Endometrial microvascular endothelial cells (primary cell): ENCODE measurements around the gene EPB41L2. TPM values are rescaled to one million over a fixed set of nuclear protein-coding genes. Genes with fewer than 3 reads are reported as not detected.

Source experiments
- in situ Hi-C: cut with HindIII; loops from 2 replicates; pipeline ENCODE4 v1.10.0; 2017; ENCODE audit warnings: low sequenced_read_pairs, low pct_unique_long_range_greater_than_20kb; ENCODE audit errors: inconsistent ontology term
- total RNA-seq: library from RNA; depleted of rRNA; stranded (reverse); fragments of >200 nt; gene quantifications from one replicate; pipeline ENCODE4 v1.2.3, GENCODE V29; 2015; ENCODE audit errors: inconsistent ontology term

EPB41L2 gene
- total RNA-seq, 1 donor from 2014 or later = 50.5 TPM

DNA sequence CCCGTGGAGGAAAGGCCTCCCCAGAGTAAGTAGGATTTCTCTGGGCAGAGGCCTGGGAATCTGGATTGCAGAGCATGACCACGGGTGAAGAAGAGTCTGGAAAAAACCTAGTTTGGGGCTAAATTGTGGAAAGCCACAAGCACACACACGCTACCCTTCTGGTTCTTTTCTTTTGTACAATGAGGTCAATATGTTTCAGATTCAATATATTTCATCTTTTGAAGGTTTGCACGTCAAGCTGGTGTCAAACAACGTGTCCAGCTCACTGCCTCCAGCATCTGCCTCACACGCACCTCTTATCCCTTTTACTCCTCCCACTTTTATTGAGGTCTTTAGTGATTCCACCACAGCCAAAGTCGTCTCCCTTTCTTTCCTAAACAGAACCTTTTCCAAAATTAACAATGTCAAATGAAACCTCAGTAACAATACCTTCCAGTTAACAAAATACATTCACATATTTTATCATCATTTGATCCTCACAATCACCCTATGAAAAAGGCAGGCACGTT lies 773 bp upstream of the EPB41L2 start:
- in situ Hi-C loops = no loop called here

- in situ Hi-C loops = no loop called here
These were observed 611 bp downstream of the EPB41L2 start for GRCh38 chr6:131062241-131063027.

GRCh38 chr6:131061751-131062119 lies 1.3 kb downstream of the EPB41L2 start:
- in situ Hi-C loops = no loop called here

GRCh38 chr6:131061041-131061750 lies 1.8 kb downstream of the EPB41L2 start:
- in situ Hi-C loops = no loop called here

GRCh38 chr6:131060311-131060710 lies 2.7 kb downstream of the EPB41L2 start:
- in situ Hi-C loops = no loop called here

DNA sequence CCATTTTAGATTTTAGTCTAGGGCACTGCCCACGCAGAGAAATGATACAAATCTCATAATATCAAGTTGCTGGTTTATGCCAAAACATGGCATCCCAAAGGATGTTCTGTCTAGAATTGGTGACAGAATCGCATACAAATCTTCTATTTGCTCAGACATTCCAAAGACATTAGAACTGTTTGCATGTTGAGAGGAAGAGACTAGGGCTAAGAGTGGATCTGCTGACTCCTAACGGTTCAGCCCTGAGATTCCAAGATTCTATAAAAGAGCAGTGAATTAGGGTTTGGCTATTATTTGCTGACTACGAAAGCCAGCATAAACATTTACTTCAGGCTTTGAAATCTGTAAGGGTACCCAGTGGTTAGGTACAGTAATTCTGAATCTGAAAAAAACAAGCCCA lies 3.6 kb downstream of the EPB41L2 start:
- in situ Hi-C loops = no loop called here

GRCh38 chr6:131058236-131058635 lies 4.8 kb downstream of the EPB41L2 start:
- in situ Hi-C loops = no loop called here

- in situ Hi-C loops = no loop called here
These were observed 8.4 kb downstream of the EPB41L2 start for GRCh38 chr6:131054392-131055250.

DNA sequence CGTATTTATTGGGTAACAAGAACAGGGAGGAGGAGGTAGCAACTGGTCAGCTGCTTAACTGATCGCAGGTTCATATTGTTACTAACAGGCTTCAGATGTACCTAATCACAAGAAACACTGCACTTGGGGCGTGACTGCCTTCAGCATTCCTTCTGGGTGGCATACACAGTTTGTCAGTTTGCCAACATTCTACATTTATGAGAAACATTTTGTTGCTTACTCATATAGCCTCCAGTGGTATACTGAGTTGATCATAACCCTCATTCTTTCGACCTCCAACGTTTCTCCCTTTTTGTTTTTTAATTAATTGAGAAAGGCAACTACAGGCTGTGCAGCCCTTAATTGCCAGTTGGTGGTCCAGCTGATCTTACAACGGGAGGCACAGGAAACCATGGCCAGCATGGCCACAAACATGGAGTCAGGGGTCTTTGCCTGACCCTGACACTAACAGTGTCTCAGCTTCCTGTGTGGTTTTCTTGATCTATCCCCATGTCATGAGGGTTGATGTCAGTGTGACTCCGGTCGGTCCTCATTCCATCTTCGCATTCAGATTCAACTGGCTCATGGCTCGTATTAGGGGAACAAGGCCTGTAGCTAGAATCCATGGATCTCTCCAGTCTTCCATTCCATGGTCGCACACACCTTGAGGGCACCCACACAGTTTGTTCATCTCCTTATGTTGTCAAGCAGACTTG lies 9.4 kb downstream of the EPB41L2 start:
- in situ Hi-C loops = no loop called here

DNA sequence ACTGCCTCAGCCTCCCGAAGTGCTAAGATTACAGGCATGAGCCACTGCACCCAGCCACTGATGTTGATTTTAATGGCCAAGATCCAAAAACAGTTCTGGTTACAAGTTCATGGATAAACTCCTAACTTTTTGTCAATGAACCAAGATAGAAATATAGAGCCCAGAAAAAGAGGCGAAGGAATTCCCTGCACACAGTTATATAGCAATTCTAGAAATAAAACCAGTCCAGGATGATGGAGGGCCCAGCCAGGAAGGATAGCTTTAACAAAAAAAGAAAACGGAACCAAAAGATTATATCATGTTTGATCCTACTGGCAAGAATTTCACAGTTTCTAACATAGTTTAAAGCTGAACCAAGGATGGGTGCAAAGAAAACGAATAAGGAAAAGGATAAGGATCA lies 10.9 kb downstream of the EPB41L2 start:
- in situ Hi-C loops = no loop called here

DNA sequence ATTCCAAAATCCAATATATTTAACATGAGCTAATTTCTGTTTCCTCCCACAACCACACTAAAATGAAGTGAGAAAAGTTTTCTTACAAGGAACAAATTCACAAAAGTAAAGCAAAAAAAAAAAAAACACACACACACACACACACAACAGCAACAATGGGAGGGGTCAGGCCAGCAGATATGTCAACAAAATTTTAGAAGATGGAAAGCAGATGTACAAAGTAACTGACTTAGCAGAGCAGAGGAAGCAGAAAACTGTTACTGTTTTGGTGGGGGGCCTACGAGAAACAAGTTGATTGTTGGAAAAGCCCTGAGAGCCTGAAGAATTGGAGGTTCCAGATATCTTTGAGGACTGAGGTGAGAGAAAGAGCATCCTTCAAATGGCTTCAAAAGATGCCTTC lies 11.7 kb downstream of the EPB41L2 start:
- in situ Hi-C loops = no loop called here

GRCh38 chr6:131049608-131050007 lies 13.4 kb downstream of the EPB41L2 start:
- in situ Hi-C loops = no loop called here

- in situ Hi-C loops = no loop called here
These were observed 14.0 kb downstream of the EPB41L2 start for GRCh38 chr6:131048933-131049515.

DNA sequence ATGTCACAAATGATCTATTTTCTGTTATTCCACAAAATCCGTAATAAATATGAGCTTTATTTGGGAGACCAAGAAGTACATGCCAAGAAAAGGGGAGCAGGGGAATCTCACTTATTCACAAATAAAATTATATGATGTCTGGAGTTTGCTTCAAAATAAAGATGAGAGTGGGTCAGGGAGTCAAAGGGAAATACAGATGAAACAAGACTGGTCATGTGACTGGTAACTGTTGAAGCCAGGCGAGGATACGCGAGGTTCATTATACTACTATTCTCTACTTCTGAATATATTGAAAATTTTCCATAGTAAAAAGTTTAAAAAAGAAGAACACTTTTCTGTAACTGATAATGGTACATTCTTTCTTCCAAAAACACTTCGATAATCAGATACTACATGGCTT lies 14.6 kb downstream of the EPB41L2 start:
- in situ Hi-C loops = no loop called here

DNA sequence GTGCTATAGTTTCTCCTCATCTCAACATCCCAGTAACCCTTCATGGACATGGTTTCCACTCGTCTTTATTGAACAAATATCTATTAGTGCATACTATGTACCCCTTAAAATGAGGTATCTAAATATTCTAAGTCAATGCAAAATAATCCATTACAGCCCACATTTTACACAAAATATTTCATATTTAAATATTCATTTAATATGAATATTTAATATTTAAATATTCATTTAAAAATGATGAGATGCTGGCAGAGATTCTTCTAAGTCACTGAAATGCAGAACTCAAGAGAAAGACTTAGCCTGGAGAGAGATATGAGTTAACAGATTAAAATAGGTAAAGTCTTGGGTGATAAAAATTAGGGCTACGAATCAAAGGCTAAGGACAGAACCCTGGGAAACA lies 17.9 kb downstream of the EPB41L2 start:
- in situ Hi-C loops = no loop called here

GRCh38 chr6:131043902-131044447 lies 19.1 kb downstream of the EPB41L2 start:
- in situ Hi-C loops = no loop called here

DNA sequence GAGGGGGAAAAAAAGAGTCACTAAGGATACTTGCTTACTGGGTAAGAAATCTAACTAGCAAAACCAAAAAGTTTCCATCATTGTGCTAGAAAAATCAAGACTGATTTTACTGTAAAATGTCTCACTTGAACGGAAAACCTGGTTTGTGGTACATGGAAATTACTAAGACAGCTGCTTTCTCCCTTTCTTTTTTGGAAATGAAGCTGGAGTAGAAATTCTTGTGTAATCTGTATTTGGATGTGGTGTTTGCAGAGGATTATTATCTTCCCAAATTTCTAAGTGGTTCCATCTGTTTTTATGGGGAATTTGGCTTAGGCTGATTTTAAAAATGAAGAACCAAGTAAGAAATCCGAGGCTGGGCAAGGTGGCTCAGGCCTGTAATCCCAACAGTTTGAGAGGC lies 20.4 kb downstream of the EPB41L2 start:
- in situ Hi-C loops = no loop called here

GRCh38 chr6:131041814-131042213 lies 21.2 kb downstream of the EPB41L2 start:
- in situ Hi-C loops = no loop called here
